ENCODE results near the gene HBG2.

The HBG2 gene

GRCh38 chr11:5226732-5227310, 27.8 kb downstream of the HBG2 start, which contains the start of gene HBB:
TSS of gene HBB (minus strand) at chr11:5227071. CDS start at chr11:5227021, 50 bp downstream.
- DNase-seq = no peak

GRCh38 chr11:5225480-5225871, 29.1 kb downstream of the HBG2 start:
- DNase-seq = no peak

- no peak for DNase-seq
Observed at GRCh38 chr11:5224538-5225479, 29.8 kb downstream of the HBG2 start.

GRCh38 chr11:5223686-5224085, 30.9 kb downstream of the HBG2 start:
- DNase-seq = no peak

- no peak for DNase-seq
Observed at GRCh38 chr11:5223146-5223545, 31.4 kb downstream of the HBG2 start.

- no peak for DNase-seq
Observed at GRCh38 chr11:5210376-5210885, 44.1 kb downstream of the HBG2 start.

GRCh38 chr11:5204787-5205186, 49.8 kb downstream of the HBG2 start:
- no peak for DNase-seq

- no peak for DNase-seq
Observed at GRCh38 chr11:5203366-5203765, 51.2 kb downstream of the HBG2 start.
